ENCODE data around the gene SMIM10. TPM values are rescaled to one million over a fixed set of nuclear protein-coding genes. Genes with fewer than 3 reads are reported as not detected.

Gene SMIM10
- total RNA-seq, 3 donors from 2014 or later (not counting 1 experiment from before 2014, with no cell fraction given) = 0.16 TPM; not detected in 2

DNA sequence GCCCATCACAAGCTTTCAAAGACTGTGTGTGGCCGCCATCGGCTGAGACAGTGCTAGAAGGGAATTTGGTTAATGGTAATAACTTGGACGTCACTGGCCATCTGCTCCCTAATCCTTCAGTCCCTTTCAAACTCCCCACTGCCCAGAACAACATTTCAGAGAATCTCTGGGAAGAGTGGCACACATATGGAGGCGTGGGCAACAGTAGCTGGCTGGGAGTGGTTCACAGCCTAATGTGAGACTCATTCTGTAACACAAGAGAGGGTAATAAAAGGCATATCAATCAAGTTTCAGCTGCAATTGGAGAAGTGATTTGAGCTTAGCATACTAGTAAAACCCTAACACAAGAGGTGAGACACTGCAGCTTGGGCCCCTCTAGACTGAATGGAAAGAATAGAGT lies 15.4 kb downstream of the SMIM10 start:
- Mint-ChIP-seq H3K4me3 (no peak overlapping the region), H3K4me1 (peaks cover 7 to 10% of the 10 kb centered on the region in 2 donors), H3K9me3 (no peaks in the 10 kb centered on the region), H3K27me3 (ENCODE audit: low read depth in 2 of 2) (peaks cover 0 to 32% of the 10 kb centered on the region in 2 donors), H3K36me3 (no peaks in the 10 kb centered on the region), H3K27ac (no peak overlapping the region)
- DNase-seq (no peak), ATAC-seq (no peak)
- Histone ChIP-seq H3K4me3 (ENCODE audit: low read length) (no peak overlapping the region), H3K27ac (ENCODE audit: low read length) (no peak overlapping the region), H3K27me3 (ENCODE audit: control insufficient read depth, insufficient read depth, low read length) (no peaks in the 10 kb centered on the region), H3K9me3 (ENCODE audit: control insufficient read depth, insufficient read depth, low read length) (no peaks in the 10 kb centered on the region), H3K36me3 (ENCODE audit: control insufficient read depth, insufficient read depth, low read length) (no peaks in the 10 kb centered on the region), H3K4me1 (ENCODE audit: control insufficient read depth, insufficient read depth, low read length) (peaks cover 5% of the 10 kb centered on the region)
- TF ChIP-seq, protein P1, sequence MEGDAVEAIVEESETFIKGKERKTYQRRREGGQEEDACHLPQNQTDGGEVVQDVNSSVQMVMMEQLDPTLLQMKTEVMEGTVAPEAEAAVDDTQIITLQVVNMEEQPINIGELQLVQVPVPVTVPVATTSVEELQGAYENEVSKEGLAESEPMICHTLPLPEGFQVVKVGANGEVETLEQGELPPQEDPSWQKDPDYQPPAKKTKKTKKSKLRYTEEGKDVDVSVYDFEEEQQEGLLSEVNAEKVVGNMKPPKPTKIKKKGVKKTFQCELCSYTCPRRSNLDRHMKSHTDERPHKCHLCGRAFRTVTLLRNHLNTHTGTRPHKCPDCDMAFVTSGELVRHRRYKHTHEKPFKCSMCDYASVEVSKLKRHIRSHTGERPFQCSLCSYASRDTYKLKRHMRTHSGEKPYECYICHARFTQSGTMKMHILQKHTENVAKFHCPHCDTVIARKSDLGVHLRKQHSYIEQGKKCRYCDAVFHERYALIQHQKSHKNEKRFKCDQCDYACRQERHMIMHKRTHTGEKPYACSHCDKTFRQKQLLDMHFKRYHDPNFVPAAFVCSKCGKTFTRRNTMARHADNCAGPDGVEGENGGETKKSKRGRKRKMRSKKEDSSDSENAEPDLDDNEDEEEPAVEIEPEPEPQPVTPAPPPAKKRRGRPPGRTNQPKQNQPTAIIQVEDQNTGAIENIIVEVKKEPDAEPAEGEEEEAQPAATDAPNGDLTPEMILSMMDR (IDR thresholded peaks at IDR 0.05) = no peak
- 100% methylated on average over 1 of the region's 4 CpGs for whole genome bisulfite sequencing (ENCODE audit: insufficient coverage)
- intact Hi-C loops (cut with micrococcal nuclease) = no loop called here

DNA sequence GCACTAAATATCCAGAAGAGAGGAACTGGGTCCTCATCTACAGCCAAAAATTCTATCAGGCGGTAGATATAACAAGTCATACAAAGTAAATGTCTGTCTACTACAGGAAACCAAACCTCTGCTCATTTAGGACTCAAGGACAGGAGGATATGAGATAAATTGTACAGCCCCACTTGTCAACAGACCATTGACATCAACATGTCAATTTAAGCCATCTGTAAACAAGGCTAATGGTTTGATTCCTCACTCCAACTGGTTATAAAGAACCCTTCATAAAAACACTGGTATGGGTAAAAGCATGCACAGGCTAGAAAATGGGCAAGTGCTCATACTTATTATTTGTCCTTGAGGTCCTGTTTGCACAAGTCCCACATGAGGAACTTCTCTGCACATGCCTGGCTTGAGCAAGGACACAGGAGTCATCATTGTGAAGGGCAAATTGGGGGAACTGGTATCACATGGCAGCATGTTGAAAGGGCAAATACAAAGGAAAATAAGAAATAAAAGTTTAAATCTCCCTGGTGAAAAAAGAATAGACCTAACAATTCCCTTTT lies 18.3 kb downstream of the SMIM10 start:
- ATAC-seq (no peak), DNase-seq (no peak)
- no CpG with 5 or more reads among the region's 1 CpG for WGBS (ENCODE audit: insufficient coverage)
- Histone ChIP-seq H3K36me3 (ENCODE audit: control insufficient read depth, insufficient read depth, low read length) (no peaks in the 10 kb centered on the region), H3K27me3 (ENCODE audit: control insufficient read depth, insufficient read depth, low read length) (no peaks in the 10 kb centered on the region), H3K27ac (ENCODE audit: low read length) (no peak overlapping the region), H3K4me1 (ENCODE audit: control insufficient read depth, insufficient read depth, low read length) (peaks cover 5% of the 10 kb centered on the region), H3K4me3 (ENCODE audit: low read length) (no peak overlapping the region), H3K9me3 (ENCODE audit: control insufficient read depth, insufficient read depth, low read length) (no peaks in the 10 kb centered on the region)
- H3K4me3 Mint-ChIP-seq = no peak overlapping the region
- H3K9me3 Mint-ChIP-seq = no peaks in the 10 kb centered on the region
- H3K27me3 Mint-ChIP-seq (ENCODE audit: low read depth in 2 of 2) = peaks cover 4 to 57% of the 10 kb centered on the region in 2 donors
- H3K4me1 Mint-ChIP-seq = peaks cover 3 to 5% of the 10 kb centered on the region in 2 donors
- H3K27ac Mint-ChIP-seq = no peak overlapping the region
- H3K36me3 Mint-ChIP-seq = no peaks in the 10 kb centered on the region
- TF ChIP-seq, protein P1 (IDR thresholded peaks at IDR 0.05) = no peak
- intact Hi-C loops (cut with micrococcal nuclease) = no loop called here

DNA sequence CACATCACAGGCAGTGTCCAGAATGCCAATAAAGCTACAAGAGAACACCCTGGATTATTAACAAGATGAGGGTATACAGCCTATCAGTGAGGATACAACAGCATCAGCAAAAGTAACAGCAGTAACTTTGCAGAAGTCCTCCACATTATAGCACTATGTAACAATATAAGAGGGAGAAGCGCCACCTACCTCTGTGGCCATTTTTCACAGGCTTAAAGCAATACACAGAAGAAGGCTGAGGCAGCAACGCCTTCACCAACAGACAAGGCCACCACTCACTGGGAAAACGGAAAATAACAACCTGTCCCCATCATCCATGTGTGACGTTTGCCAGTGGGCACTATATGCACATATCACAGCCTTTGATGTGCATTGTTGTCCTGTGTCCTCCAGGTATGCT lies 19.0 kb downstream of the SMIM10 start:
- ATAC-seq (no peak), DNase-seq (no peak)
- H3K36me3 ChIP-seq (ENCODE audit: control insufficient read depth, insufficient read depth, low read length) = no peaks in the 10 kb centered on the region
- intact Hi-C loops (cut with micrococcal nuclease) = no loop called here
- no peaks in the 10 kb centered on the region for H3K9me3 ChIP-seq (ENCODE audit: control insufficient read depth, insufficient read depth, low read length)
- no peak overlapping the region for H3K4me3 ChIP-seq (ENCODE audit: low read length)
- H3K27me3 ChIP-seq (ENCODE audit: control insufficient read depth, insufficient read depth, low read length) = no peaks in the 10 kb centered on the region
- H3K4me1 ChIP-seq (ENCODE audit: control insufficient read depth, insufficient read depth, low read length) = no peaks in the 10 kb centered on the region
- no peak overlapping the region for H3K27ac ChIP-seq (ENCODE audit: low read length)
- Mint-ChIP-seq H3K4me3 (no peak overlapping the region), H3K4me1 (no peaks in the 10 kb centered on the region), H3K27me3 (ENCODE audit: low read depth in 2 of 2) (peaks cover 4 to 61% of the 10 kb centered on the region in 2 donors), H3K36me3 (no peaks in the 10 kb centered on the region), H3K27ac (no peak overlapping the region), H3K9me3 (no peaks in the 10 kb centered on the region)
- WGBS (ENCODE audit: insufficient coverage) = 75% methylated on average over 3 of the region's 4 CpGs
- TF ChIP-seq, protein P1 (IDR thresholded peaks at IDR 0.05) = no peak

DNA sequence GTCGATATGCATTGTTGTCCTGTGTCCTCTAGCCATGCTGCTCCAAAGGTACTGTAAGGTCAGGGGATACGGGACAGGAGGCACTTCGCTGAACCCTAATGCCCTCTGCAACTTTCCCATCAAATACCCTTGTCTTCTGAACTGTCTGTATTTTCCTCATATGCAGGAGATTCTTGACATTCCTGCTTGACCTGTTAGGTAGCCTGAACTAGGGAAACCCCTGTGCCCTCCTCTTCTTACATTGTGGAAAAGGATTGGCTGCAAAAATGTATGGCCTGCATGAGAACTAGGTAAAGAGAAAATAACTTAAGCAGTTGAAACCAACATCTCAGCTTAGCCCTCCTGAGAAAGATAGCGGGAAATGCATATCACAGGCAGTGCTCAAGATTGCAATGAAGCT lies 20.1 kb downstream of the SMIM10 start:
- Histone ChIP-seq H3K4me1 (ENCODE audit: control insufficient read depth, insufficient read depth, low read length) (no peaks in the 10 kb centered on the region), H3K27ac (ENCODE audit: low read length) (no peak overlapping the region), H3K36me3 (ENCODE audit: control insufficient read depth, insufficient read depth, low read length) (no peaks in the 10 kb centered on the region), H3K9me3 (ENCODE audit: control insufficient read depth, insufficient read depth, low read length) (no peaks in the 10 kb centered on the region), H3K4me3 (ENCODE audit: low read length) (no peak overlapping the region), H3K27me3 (ENCODE audit: control insufficient read depth, insufficient read depth, low read length) (no peaks in the 10 kb centered on the region)
- no peaks in the 10 kb centered on the region for H3K36me3 Mint-ChIP-seq
- H3K4me3 Mint-ChIP-seq = no peak overlapping the region
- WGBS (ENCODE audit: insufficient coverage) = 60% methylated on average over 4 of the region's 4 CpGs
- no peaks in the 10 kb centered on the region for H3K9me3 Mint-ChIP-seq
- intact Hi-C loops (cut with micrococcal nuclease) = no loop called here
- ATAC-seq (no peak), DNase-seq (no peak)
- TF ChIP-seq, protein P1 (IDR thresholded peaks at IDR 0.05) = no peak
- no peaks in the 10 kb centered on the region for H3K4me1 Mint-ChIP-seq
- H3K27me3 Mint-ChIP-seq (ENCODE audit: low read depth in 2 of 2) = peaks cover 4 to 66% of the 10 kb centered on the region in 2 donors
- H3K27ac Mint-ChIP-seq = no peak overlapping the region

All from natural killer cell (primary cell).